ENCODE data around the gene SLC26A11. TPM values are rescaled to one million over a fixed set of nuclear protein-coding genes. Genes with fewer than 3 reads are reported as not detected.
A peak's percentile ranks its signal among the peaks of the same experiment; 100 is the strongest.

The SLC26A11 gene
- polyA plus RNA-seq, 4 donors = 18.5 to 34.9 (median 21.7) TPM

GRCh38 chr17:80216473-80217456 is 3.5 kb upstream of the SLC26A11 start:
- DNase-seq (ENCODE audit: low read depth in 4 of 4, low spot score in 3 of 4) = no peak

- DNase-seq (ENCODE audit: low read depth in 4 of 4, low spot score in 3 of 4) = no peak
Observed at GRCh38 chr17:80217703-80218362, 2.4 kb upstream of the SLC26A11 start.

- DNase-seq (ENCODE audit: low read depth in 4 of 4, low spot score in 3 of 4) = no peak
Observed at GRCh38 chr17:80218391-80218790, 1.8 kb upstream of the SLC26A11 start.

GRCh38 chr17:80219013-80219762 is 1.0 kb upstream of the SLC26A11 start:
- peak in 1 of 4 donors; percentile 49 for DNase-seq (ENCODE audit: low read depth in 4 of 4, low spot score in 3 of 4)

- no peak for DNase-seq (ENCODE audit: low read depth in 4 of 4, low spot score in 3 of 4)
Observed at GRCh38 chr17:80219763-80220053, 519 bp upstream of the SLC26A11 start.

- DNase-seq (ENCODE audit: low read depth in 4 of 4, low spot score in 3 of 4) = no peak
Observed at GRCh38 chr17:80220736-80221215, 549 bp downstream of the SLC26A11 start.

- no peak for DNase-seq (ENCODE audit: low read depth in 4 of 4, low spot score in 3 of 4)
Observed at GRCh38 chr17:80221351-80222105, 1.3 kb downstream of the SLC26A11 start.

GRCh38 chr17:80222376-80223141 is 2.3 kb downstream of the SLC26A11 start:
- no peak for DNase-seq (ENCODE audit: low read depth in 4 of 4, low spot score in 3 of 4)

- no peak for DNase-seq (ENCODE audit: low read depth in 4 of 4, low spot score in 3 of 4)
Observed at GRCh38 chr17:80223142-80223815, 3.1 kb downstream of the SLC26A11 start.

- no peak for DNase-seq (ENCODE audit: low read depth in 4 of 4, low spot score in 3 of 4)
Observed at GRCh38 chr17:80223838-80224497, 3.7 kb downstream of the SLC26A11 start.

GRCh38 chr17:80224683-80225082 is 4.5 kb downstream of the SLC26A11 start:
- no peak for DNase-seq (ENCODE audit: low read depth in 4 of 4, low spot score in 3 of 4)

- DNase-seq (ENCODE audit: low read depth in 4 of 4, low spot score in 3 of 4) = no peak
Observed at GRCh38 chr17:80225230-80225629, 5.0 kb downstream of the SLC26A11 start.

- no peak for DNase-seq (ENCODE audit: low read depth in 4 of 4, low spot score in 3 of 4)
Observed at GRCh38 chr17:80227156-80227555, 6.9 kb downstream of the SLC26A11 start.

- no peak for DNase-seq (ENCODE audit: low read depth in 4 of 4, low spot score in 3 of 4)
Observed at GRCh38 chr17:80227666-80228065, 7.4 kb downstream of the SLC26A11 start.

- DNase-seq (ENCODE audit: low read depth in 4 of 4, low spot score in 3 of 4) = no peak
Observed at GRCh38 chr17:80228477-80228876, 8.2 kb downstream of the SLC26A11 start.

GRCh38 chr17:80229011-80229410 is 8.8 kb downstream of the SLC26A11 start:
- no peak for DNase-seq (ENCODE audit: low read depth in 4 of 4, low spot score in 3 of 4)

- no peak for DNase-seq (ENCODE audit: low read depth in 4 of 4, low spot score in 3 of 4)
Observed at GRCh38 chr17:80232438-80232837, 12.2 kb downstream of the SLC26A11 start.

- no peak for DNase-seq (ENCODE audit: low read depth in 4 of 4, low spot score in 3 of 4)
Observed at GRCh38 chr17:80233202-80233601, 13.0 kb downstream of the SLC26A11 start.

GRCh38 chr17:80236911-80237310 is 16.7 kb downstream of the SLC26A11 start:
- DNase-seq (ENCODE audit: low read depth in 4 of 4, low spot score in 3 of 4) = no peak

All from left renal pelvis (tissue), 4 donors.